ENCODE data around the gene DAD1. TPM values are rescaled to one million over a fixed set of nuclear protein-coding genes. Genes with fewer than 3 reads are reported as not detected.

The DAD1 gene
- total RNA-seq, 2 donors from 2014 or later: 250 to 251 TPM

- no peaks in the 10 kb centered on the region for H3K27me3 ChIP-seq
- H3K36me3 ChIP-seq: peaks cover 32% of the 10 kb centered on the region
- no peak for TF ChIP-seq CTCF (IDR thresholded peaks at IDR 0.05)
- H3K27ac ChIP-seq: no peak overlapping the region
- peaks cover 0 to 9% of the 10 kb centered on the region in 2 donors for H3K4me1 ChIP-seq
- no peak overlapping the region for H3K4me3 ChIP-seq
- no peak for DNase-seq (ENCODE audit: low spot score)
- no peaks in the 10 kb centered on the region for H3K9me3 ChIP-seq
These were observed 16.4 kb downstream of the DAD1 start for GRCh38 chr14:22572562-22573058.

GRCh38 chr14:22570132-22570949 lies 18.7 kb downstream of the DAD1 start:
- Histone ChIP-seq H3K36me3 (peaks cover 36% of the 10 kb centered on the region), H3K9me3 (no peaks in the 10 kb centered on the region), H3K4me3 (no peak overlapping the region), H3K4me1 (peaks cover 0 to 12% of the 10 kb centered on the region in 2 donors), H3K27ac (peak overlapping the region in 1 of 2 donors; percentile 13), H3K27me3 (no peaks in the 10 kb centered on the region)
- DNase-seq (ENCODE audit: low spot score): peak; percentile 83
- TF ChIP-seq CTCF (IDR thresholded peaks at IDR 0.05): peak; percentile 67 to 84

- H3K36me3 ChIP-seq: peaks cover 34% of the 10 kb centered on the region
These were observed 19.3 kb downstream of the DAD1 start for GRCh38 chr14:22569737-22570131.

GRCh38 chr14:22569106-22569736 lies 19.8 kb downstream of the DAD1 start:
- H3K4me1 ChIP-seq: peaks cover 0 to 13% of the 10 kb centered on the region in 2 donors
- H3K4me3 ChIP-seq: no peak overlapping the region
- H3K27me3 ChIP-seq: no peaks in the 10 kb centered on the region
- no peak for TF ChIP-seq CTCF (IDR thresholded peaks at IDR 0.05)
- peaks cover 34% of the 10 kb centered on the region for H3K36me3 ChIP-seq
- H3K27ac ChIP-seq: no peak overlapping the region
- H3K9me3 ChIP-seq: no peaks in the 10 kb centered on the region
- no peak for DNase-seq (ENCODE audit: low spot score)

More at GRCh38 chr14:22569737-22570131, 19.3 kb downstream of the DAD1 start:
- Histone ChIP-seq H3K9me3 (no peaks in the 10 kb centered on the region), H3K4me3 (no peak overlapping the region), H3K27me3 (no peaks in the 10 kb centered on the region), H3K27ac (no peak overlapping the region), H3K4me1 (peaks cover 0 to 13% of the 10 kb centered on the region in 2 donors)
- TF ChIP-seq CTCF (IDR thresholded peaks at IDR 0.05): no peak
- no peak for DNase-seq (ENCODE audit: low spot score)

- Histone ChIP-seq H3K4me3 (no peak overlapping the region), H3K9me3 (no peaks in the 10 kb centered on the region), H3K27me3 (no peaks in the 10 kb centered on the region), H3K4me1 (peaks cover 0 to 13% of the 10 kb centered on the region in 2 donors), H3K27ac (no peak overlapping the region), H3K36me3 (peaks cover 25% of the 10 kb centered on the region)
- DNase-seq (ENCODE audit: low spot score): no peak
- TF ChIP-seq CTCF (IDR thresholded peaks at IDR 0.05): no peak
These were observed 21.6 kb downstream of the DAD1 start for GRCh38 chr14:22567437-22567836.
